Heart right ventricle (tissue), 16 donors: Measurements from ENCODE around the gene CCS. TPM values are rescaled to one million over a fixed set of nuclear protein-coding genes. Genes with fewer than 3 reads are reported as not detected.

ENCODE experiments used
- ATAC-seq, 8 donors: fragments of 200-7000 bp; cut with Tn5 transposase; one replicate each; pipeline ENCODE4 v1.9.1; 2020; ENCODE audit warnings: mild to moderate bottlenecking in 8 of 8, moderate library complexity in 8 of 8, moderate number of reproducible peaks in 1 of 8
- DNase-seq, 2 donors: peaks; one replicate each; pipeline ENCODE4 v3.0.0-alpha.2; 2020
- H3K27ac ChIP-seq, 10 donors: fragments of 200-600 bp; sonication (generic) in 2 of 10; one replicate each; pipeline versions ENCODE4 v1.5.0 to v1.8.0; 2020 to 2022; ENCODE audit warnings: mild to moderate bottlenecking in 3 of 10
- H3K27me3 ChIP-seq, 7 donors: fragments of 200-600 bp; one replicate each; pipeline ENCODE4 v1.8.0; 2021 to 2022; ENCODE audit warnings: mild to moderate bottlenecking in 2 of 7
- H3K36me3 ChIP-seq, 9 donors: fragments of 200-600 bp; sonication (generic) in 1 of 9; one replicate each; pipeline versions ENCODE4 v1.5.0 to v1.8.0; 2020 to 2022; ENCODE audit warnings: mild to moderate bottlenecking in 2 of 9
- H3K4me1 ChIP-seq, 9 donors: fragments of 200-600 bp; sonication (generic) in 1 of 9; one replicate each; pipeline versions ENCODE4 v1.5.0 to v1.8.0; 2020 to 2022; ENCODE audit warnings: mild to moderate bottlenecking in 4 of 9
- H3K4me3 ChIP-seq, 10 donors: fragments of 200-600 bp; sonication (generic) in 2 of 10; one replicate each; pipeline versions ENCODE4 v1.5.0 to v1.8.0; 2020 to 2022; ENCODE audit warnings: mild to moderate bottlenecking in 7 of 10, moderate library complexity in 2 of 10
- H3K9me3 ChIP-seq, 11 donors: fragments of 200-600 bp in 10 of 11; sonication (generic) in 2 of 11; one replicate each; pipeline versions ENCODE4 v1.5.0 to v1.8.0; 2013 to 2022; ENCODE audit warnings: mild to moderate bottlenecking in 2 of 11, control low read depth in 1 of 11, moderate library complexity in 1 of 11
- WGBS, 2 donors: extraction: QIAGEN DNeasy Blood & Tissue Kit; methylation state at CpG; one replicate each; pipeline ENCODE4 v1.1.7; 2013; ENCODE audit warnings: inconsistent platforms in 1 of 2; 5-methylcytosine and 5-hydroxymethylcytosine counted together
- intact Hi-C, 10 donors: fragments of 100-400 bp; cut with DNase I; formaldehyde crosslinking; loops; one replicate each; pipeline versions ENCODE4 v1.11.1 to v1.14.2; 2022
- polyA plus RNA-seq, 2 donors: library from polyadenylated mRNA; stranded (reverse); fragments of 200-250 nt; gene quantifications; one replicate each; pipeline ENCODE4 v1.2.3, GENCODE V29; 2013
- total RNA-seq, 10 donors: library from RNA; stranded (reverse); fragmentation: NEBNext Ultra II Directional in 3 of 10; extraction: Animal tissue kit (Norgen Biotek cat#: 25700) in 3 of 10; gene quantifications; one replicate each; pipeline versions ENCODE4 v1.2.1 to v1.2.4, GENCODE V29; 2021 to 2023
- TF ChIP-seq, protein P1 (sequence below), 9 donors: fragments of 200-600 bp; sonication (generic) in 2 of 9; IDR thresholded peaks; one replicate each; pipeline versions ENCODE4 v1.5.0 to v1.8.0; 2021 to 2022; ENCODE audit warnings: antibody characterized with exemption in 9 of 9, mild to moderate bottlenecking in 5 of 9, moderate library complexity in 1 of 9
- donor health status: Arrhythmogenic right ventricular cardiomyopathy.
- donor health status: ischemic (EF 13 %, LVEDD 7.1; RV severe dilation, severe dysfunction).
- donor health status: healthy with polysubstance abuse.
- donor health status: DM: no; HTN: yes; CAD: no.
- donor health status: DM: no; HTN: no; CAD: no.
- donor health status: ischemic (EF 25% LVEDD 6.9; RV normal size, moderate dysfunction).
- donor health status: ischemic (EF 25% LVEDD 5.7; RV mildly dilated, moderate dysfunction).
- donor health status: healthy.
- donor health status: DM: yes; HTN: yes; CAD: no.
- donor health status: Ischemic cardiomyopathy.
- donor health status: ischemic (EF 35%, LVEDD 5.7; RV mildly dilated, moderate dysfunction).
- donor health status: nonischemic (EF 11% LVEDD 7.7; RV severe dilation, severe dysfunction).
- donor health status: DM: yes; HTN: yes; CAD: no.
- donor health status: PGD.
- donor health status: ischemic (EF 29% LVEDD 5.4; RV normal size, mild dysfunction).
- donor health status: nonischemic (EF 23%, LVEDD 6.1; RV moderate dilation, normal function).

The CCS gene
- total and polyA plus RNA-seq, 12 donors = 15.9 to 73.6 (median 21.0) TPM

DNA sequence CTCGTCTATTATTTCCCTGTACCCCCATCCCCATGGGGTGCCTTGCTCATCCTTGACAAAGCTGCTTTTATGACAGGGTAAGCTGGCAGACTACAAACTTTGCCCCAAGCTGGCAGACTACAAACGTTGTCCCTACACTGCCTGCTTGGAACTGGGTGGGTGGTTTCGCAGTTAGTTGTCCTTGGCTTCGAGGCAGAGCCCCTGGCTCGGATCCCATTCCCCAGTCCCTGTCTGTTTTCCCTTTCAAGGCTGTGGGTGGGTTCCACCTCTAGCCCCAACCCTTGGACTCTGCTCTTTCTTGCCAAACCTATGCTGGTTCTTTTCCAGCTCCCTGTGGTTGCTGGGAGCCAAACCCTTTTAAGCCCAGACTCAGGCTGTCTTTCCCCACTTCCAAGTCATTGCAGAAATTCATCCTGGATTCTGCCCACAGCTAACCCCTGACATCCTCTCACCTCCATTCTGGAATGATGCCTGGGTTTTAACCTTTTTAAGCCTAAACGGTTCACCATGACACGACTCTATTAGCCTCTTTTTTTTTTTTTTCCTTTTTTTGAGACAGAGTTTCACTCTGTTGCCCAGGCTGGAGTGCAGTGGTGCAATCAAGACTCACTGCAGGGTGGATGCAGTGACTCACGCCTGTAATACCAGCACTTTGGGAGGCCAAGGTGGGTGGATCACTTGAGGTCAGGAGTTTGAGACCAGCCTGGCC, 14.3 kb downstream of the CCS start:
- Histone ChIP-seq H3K27me3 (no peaks in the 10 kb centered on the region), H3K4me3 (no peak overlapping the region), H3K27ac (peak overlapping the region in 6 of 10 donors; percentile 9 to 57 (median 36)), H3K9me3 (no peaks in the 10 kb centered on the region), H3K4me1 (peaks cover 8 to 22% (median 17%) of the 10 kb centered on the region in 9 donors), H3K36me3 (peaks cover 0 to 36% (median 10%) of the 10 kb centered on the region in 9 donors)
- ATAC-seq = peak; percentile 40 to 85 (median 69)
- intact Hi-C loops = no loop called here
- 33 to 36% methylated on average over 8 of the region's 8 CpGs for WGBS, 2 donors
- DNase-seq = peak; percentile 40 to 53
- TF ChIP-seq, protein P1, sequence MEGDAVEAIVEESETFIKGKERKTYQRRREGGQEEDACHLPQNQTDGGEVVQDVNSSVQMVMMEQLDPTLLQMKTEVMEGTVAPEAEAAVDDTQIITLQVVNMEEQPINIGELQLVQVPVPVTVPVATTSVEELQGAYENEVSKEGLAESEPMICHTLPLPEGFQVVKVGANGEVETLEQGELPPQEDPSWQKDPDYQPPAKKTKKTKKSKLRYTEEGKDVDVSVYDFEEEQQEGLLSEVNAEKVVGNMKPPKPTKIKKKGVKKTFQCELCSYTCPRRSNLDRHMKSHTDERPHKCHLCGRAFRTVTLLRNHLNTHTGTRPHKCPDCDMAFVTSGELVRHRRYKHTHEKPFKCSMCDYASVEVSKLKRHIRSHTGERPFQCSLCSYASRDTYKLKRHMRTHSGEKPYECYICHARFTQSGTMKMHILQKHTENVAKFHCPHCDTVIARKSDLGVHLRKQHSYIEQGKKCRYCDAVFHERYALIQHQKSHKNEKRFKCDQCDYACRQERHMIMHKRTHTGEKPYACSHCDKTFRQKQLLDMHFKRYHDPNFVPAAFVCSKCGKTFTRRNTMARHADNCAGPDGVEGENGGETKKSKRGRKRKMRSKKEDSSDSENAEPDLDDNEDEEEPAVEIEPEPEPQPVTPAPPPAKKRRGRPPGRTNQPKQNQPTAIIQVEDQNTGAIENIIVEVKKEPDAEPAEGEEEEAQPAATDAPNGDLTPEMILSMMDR (IDR thresholded peaks at IDR 0.05) = no peak

DNA sequence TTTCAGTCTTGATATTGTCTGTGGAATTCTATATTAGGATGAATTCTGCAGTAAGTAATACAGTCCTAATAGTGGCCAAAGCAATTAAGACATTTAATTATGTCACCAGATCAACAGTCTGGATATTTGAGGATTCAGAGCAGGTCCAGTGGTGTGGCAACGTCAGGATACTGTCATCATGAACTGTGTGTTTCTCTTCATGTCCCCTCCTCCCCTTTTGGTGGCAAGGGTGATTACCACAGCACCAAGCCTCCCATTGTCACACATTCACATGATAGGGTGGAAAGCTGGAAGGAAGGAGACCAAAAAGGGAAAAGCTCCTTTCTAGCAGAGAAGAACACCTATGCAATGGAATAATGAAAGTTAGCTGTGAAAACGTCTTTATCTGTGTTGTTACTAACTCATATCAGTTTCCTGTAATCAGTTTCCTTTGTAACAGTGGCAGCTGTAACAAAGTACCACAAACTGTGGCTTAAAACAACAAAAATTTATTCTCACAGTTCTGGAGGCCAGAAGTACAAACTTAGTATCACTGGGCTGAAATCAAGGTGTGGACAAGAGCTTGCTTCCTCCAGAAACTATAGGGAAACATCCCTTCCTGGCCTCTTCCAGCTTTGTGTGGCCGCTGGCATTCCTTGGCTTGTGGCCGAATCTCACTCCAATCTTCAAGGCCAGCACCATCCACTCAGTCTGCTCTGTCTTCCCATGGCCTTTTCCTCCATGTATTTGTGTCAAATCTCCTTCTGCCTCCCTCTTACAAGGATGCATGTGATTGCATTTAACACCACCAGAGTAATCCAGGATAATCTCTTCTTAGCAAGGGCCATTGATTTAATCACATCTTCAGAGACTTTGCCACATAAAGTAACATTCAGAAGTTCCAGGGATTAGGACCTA, 17.0 kb downstream of the CCS start:
- Histone ChIP-seq H3K36me3 (peaks cover 0 to 15% (median 8%) of the 10 kb centered on the region in 9 donors), H3K4me3 (no peak overlapping the region), H3K27ac (no peak overlapping the region), H3K27me3 (no peaks in the 10 kb centered on the region), H3K4me1 (peaks cover 8 to 20% (median 12%) of the 10 kb centered on the region in 9 donors), H3K9me3 (no peaks in the 10 kb centered on the region)
- WGBS, 2 donors = 60 to 68% methylated on average over 4 of the region's 4 CpGs
- intact Hi-C loops = no loop called here
- ATAC-seq (no peak), DNase-seq (no peak)
- TF ChIP-seq, protein P1 (IDR thresholded peaks at IDR 0.05) = no peak

DNA sequence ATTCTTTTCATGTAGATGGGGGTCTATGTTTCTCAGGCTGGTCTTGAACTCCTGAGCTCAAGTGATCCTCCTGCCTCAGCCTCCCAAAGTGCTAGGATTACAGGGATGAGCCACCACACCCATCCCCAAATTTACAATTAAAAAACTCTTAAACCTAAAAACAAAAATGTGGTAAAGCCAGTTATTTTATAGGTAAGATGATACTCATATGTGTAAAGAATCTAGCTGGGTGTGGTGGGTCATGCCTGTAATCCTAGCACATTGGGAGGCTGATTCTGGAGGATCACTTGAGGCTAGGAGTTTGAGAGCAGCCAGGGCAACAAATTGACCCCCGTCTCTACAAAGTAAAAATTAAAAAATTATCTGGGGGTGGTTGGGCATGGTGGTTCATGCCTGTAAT, 19.5 kb downstream of the CCS start:
- 95 to 100% methylated on average over 1 of the region's 1 CpG for WGBS, 2 donors
- H3K27me3 ChIP-seq = no peaks in the 10 kb centered on the region

DNA sequence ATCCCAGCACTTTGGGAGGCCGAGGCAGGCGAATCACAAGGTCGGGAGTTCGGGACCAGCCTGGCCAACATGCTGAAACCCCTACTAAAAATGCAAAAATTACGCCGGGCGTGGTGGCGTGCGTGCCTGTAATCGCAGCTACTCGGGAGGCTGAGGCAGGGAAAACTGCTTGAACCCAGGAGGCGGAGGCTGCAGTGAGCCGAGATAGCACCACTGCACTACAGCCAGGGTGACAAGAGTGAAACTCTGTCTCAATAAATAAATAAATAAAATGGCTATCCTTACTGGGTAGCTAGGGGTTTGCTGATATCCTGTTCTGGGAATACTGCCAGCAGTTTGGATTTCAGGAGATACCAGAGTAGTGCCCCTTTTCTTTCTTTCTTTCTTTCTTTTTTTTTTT, 21.1 kb downstream of the CCS start:
- intact Hi-C loops = no loop called here
- no peaks in the 10 kb centered on the region for H3K27me3 ChIP-seq
- peaks cover 7 to 29% (median 22%) of the 10 kb centered on the region in 9 donors for H3K4me1 ChIP-seq
- WGBS, 2 donors = 73 to 82% methylated on average over 13 of the region's 13 CpGs
- H3K36me3 ChIP-seq = peaks cover 0 to 5% (median 0%) of the 10 kb centered on the region in 9 donors
- no peak overlapping the region for H3K27ac ChIP-seq
- H3K9me3 ChIP-seq = no peaks in the 10 kb centered on the region
- TF ChIP-seq, protein P1 (IDR thresholded peaks at IDR 0.05) = no peak
- DNase-seq = no peak
- ATAC-seq = no peak
- no peak overlapping the region for H3K4me3 ChIP-seq

More for the DNA sequence above, 19.5 kb downstream of the CCS start:
- Histone ChIP-seq H3K36me3 (no peaks in the 10 kb centered on the region), H3K4me1 (peaks cover 2 to 21% (median 12%) of the 10 kb centered on the region in 9 donors), H3K9me3 (no peaks in the 10 kb centered on the region), H3K27ac (no peak overlapping the region), H3K4me3 (no peak overlapping the region)
- no peak for ATAC-seq
- intact Hi-C loops = no loop called here
- DNase-seq = no peak
- TF ChIP-seq, protein P1 (IDR thresholded peaks at IDR 0.05) = no peak
